Activated naive CD8-positive, alpha-beta T cell treated with anti-CD3 and anti-CD28 coated beads for 36 hours (primary cell): ENCODE data around the gene KLK14. TPM values are rescaled to one million over a fixed set of nuclear protein-coding genes. Genes with fewer than 3 reads are reported as not detected.
A peak's percentile ranks its signal among the peaks of the same experiment; 100 is the strongest.

Experiments used
- DNase-seq: peaks from one replicate; pipeline ENCODE4 v3.0.0; 2021
- H3K27ac Mint-ChIP-seq: one replicate; pipeline ENCODE4 v1.8.0; 2022; ENCODE audit warnings: mild to moderate bottlenecking, moderate library complexity, mixed read lengths
- H3K27me3 Mint-ChIP-seq: one replicate; pipeline ENCODE4 v1.8.0; 2022; ENCODE audit warnings: mild to moderate bottlenecking, mixed read lengths
- H3K36me3 Mint-ChIP-seq: one replicate; pipeline ENCODE4 v1.8.0; 2021; ENCODE audit warnings: mild to moderate bottlenecking, mixed read lengths
- H3K4me1 Mint-ChIP-seq: one replicate; pipeline ENCODE4 v1.8.0; 2021; ENCODE audit warnings: mixed read lengths
- H3K4me3 Mint-ChIP-seq: one replicate; pipeline ENCODE4 v1.8.0; 2022; ENCODE audit warnings: mild to moderate bottlenecking, moderate library complexity, mixed read lengths
- H3K9me3 Mint-ChIP-seq: one replicate; pipeline ENCODE4 v1.8.0; 2022; ENCODE audit warnings: mixed read lengths
- total RNA-seq, 2 experiments: library from RNA; stranded (reverse); gene quantifications; one replicate each; pipeline ENCODE4 v1.2.3, GENCODE V29; 2021

Gene KLK14
- total RNA-seq, 2 experiments from 2014 or later, result 0.30 to 0.31 TPM

GRCh38 chr19:51098365-51099046, 15.8 kb upstream of the KLK14 start:
- DNase-seq, result peak; percentile 48
- H3K4me1 Mint-ChIP-seq, result peaks cover 23% of the 10 kb centered on the region
- peaks cover 10% of the 10 kb centered on the region for H3K36me3 Mint-ChIP-seq
- H3K27ac Mint-ChIP-seq, result no peak overlapping the region
- H3K9me3 Mint-ChIP-seq, result no peaks in the 10 kb centered on the region
- no peak overlapping the region for H3K4me3 Mint-ChIP-seq
- H3K27me3 Mint-ChIP-seq, result no peaks in the 10 kb centered on the region

GRCh38 chr19:51097796-51098195, 15.1 kb upstream of the KLK14 start:
- H3K4me1 Mint-ChIP-seq, result peaks cover 23% of the 10 kb centered on the region
- H3K9me3 Mint-ChIP-seq, result no peaks in the 10 kb centered on the region
- no peak overlapping the region for H3K4me3 Mint-ChIP-seq
- peaks cover 9% of the 10 kb centered on the region for H3K36me3 Mint-ChIP-seq
- no peaks in the 10 kb centered on the region for H3K27me3 Mint-ChIP-seq
- DNase-seq, result no peak
- H3K27ac Mint-ChIP-seq, result peak overlapping the region; percentile 10

GRCh38 chr19:51097166-51097738, 14.6 kb upstream of the KLK14 start:
- peak; percentile 70 for DNase-seq
- Mint-ChIP-seq H3K9me3 (no peaks in the 10 kb centered on the region), H3K4me3 (no peak overlapping the region), H3K27ac (peak overlapping the region; percentile 1), H3K4me1 (peaks cover 19% of the 10 kb centered on the region), H3K36me3 (peaks cover 9% of the 10 kb centered on the region), H3K27me3 (no peaks in the 10 kb centered on the region)

- Mint-ChIP-seq H3K4me3 (no peak overlapping the region), H3K9me3 (no peaks in the 10 kb centered on the region), H3K4me1 (peaks cover 16% of the 10 kb centered on the region), H3K36me3 (peaks cover 9% of the 10 kb centered on the region), H3K27me3 (no peaks in the 10 kb centered on the region), H3K27ac (peak overlapping the region; percentile 1)
- DNase-seq, result no peak
These were observed 13.9 kb upstream of the KLK14 start for GRCh38 chr19:51096473-51097165.

- H3K4me1 Mint-ChIP-seq, result peaks cover 11% of the 10 kb centered on the region
- H3K36me3 Mint-ChIP-seq, result peaks cover 9% of the 10 kb centered on the region
- H3K4me3 Mint-ChIP-seq, result no peak overlapping the region
- no peaks in the 10 kb centered on the region for H3K27me3 Mint-ChIP-seq
- peak; percentile 22 for DNase-seq
- H3K9me3 Mint-ChIP-seq, result no peaks in the 10 kb centered on the region
- H3K27ac Mint-ChIP-seq, result no peak overlapping the region
These were observed 12.1 kb upstream of the KLK14 start for GRCh38 chr19:51094696-51095279.

- peaks cover 9% of the 10 kb centered on the region for H3K4me1 Mint-ChIP-seq
- no peak overlapping the region for H3K4me3 Mint-ChIP-seq
- H3K27ac Mint-ChIP-seq, result no peak overlapping the region
- no peaks in the 10 kb centered on the region for H3K27me3 Mint-ChIP-seq
- H3K36me3 Mint-ChIP-seq, result peaks cover 9% of the 10 kb centered on the region
- H3K9me3 Mint-ChIP-seq, result no peaks in the 10 kb centered on the region
- DNase-seq, result no peak
These were observed 11.0 kb upstream of the KLK14 start for GRCh38 chr19:51093510-51094345.

- DNase-seq, result no peak
- Mint-ChIP-seq H3K27ac (no peak overlapping the region), H3K27me3 (no peaks in the 10 kb centered on the region), H3K36me3 (peaks cover 9% of the 10 kb centered on the region), H3K4me1 (peaks cover 9% of the 10 kb centered on the region), H3K9me3 (no peaks in the 10 kb centered on the region), H3K4me3 (no peak overlapping the region)
These were observed 10.4 kb upstream of the KLK14 start for GRCh38 chr19:51093101-51093500.

- Mint-ChIP-seq H3K36me3 (peaks cover 8% of the 10 kb centered on the region), H3K9me3 (no peaks in the 10 kb centered on the region), H3K4me3 (no peak overlapping the region), H3K4me1 (peaks cover 6% of the 10 kb centered on the region), H3K27me3 (no peaks in the 10 kb centered on the region), H3K27ac (no peak overlapping the region)
- DNase-seq, result no peak
These were observed 9.5 kb upstream of the KLK14 start for GRCh38 chr19:51091895-51092873.

GRCh38 chr19:51091126-51091525, 8.4 kb upstream of the KLK14 start:
- no peak overlapping the region for H3K27ac Mint-ChIP-seq
- H3K36me3 Mint-ChIP-seq, result peaks cover 3% of the 10 kb centered on the region
- H3K4me1 Mint-ChIP-seq, result no peaks in the 10 kb centered on the region
- no peak overlapping the region for H3K4me3 Mint-ChIP-seq
- DNase-seq, result no peak
- no peaks in the 10 kb centered on the region for H3K9me3 Mint-ChIP-seq
- no peaks in the 10 kb centered on the region for H3K27me3 Mint-ChIP-seq

- H3K27me3 Mint-ChIP-seq, result no peaks in the 10 kb centered on the region
- no peak for DNase-seq
- H3K4me3 Mint-ChIP-seq, result no peak overlapping the region
- peaks cover 3% of the 10 kb centered on the region for H3K36me3 Mint-ChIP-seq
- H3K4me1 Mint-ChIP-seq, result no peaks in the 10 kb centered on the region
- no peaks in the 10 kb centered on the region for H3K9me3 Mint-ChIP-seq
- no peak overlapping the region for H3K27ac Mint-ChIP-seq
These were observed 7.8 kb upstream of the KLK14 start for GRCh38 chr19:51090471-51090870.

- Mint-ChIP-seq H3K4me3 (no peak overlapping the region), H3K4me1 (no peaks in the 10 kb centered on the region), H3K9me3 (no peaks in the 10 kb centered on the region), H3K36me3 (peaks cover 3% of the 10 kb centered on the region), H3K27ac (no peak overlapping the region), H3K27me3 (no peaks in the 10 kb centered on the region)
- no peak for DNase-seq
These were observed 7.1 kb upstream of the KLK14 start for GRCh38 chr19:51089786-51090185.

GRCh38 chr19:51086153-51086850, 3.6 kb upstream of the KLK14 start:
- no peaks in the 10 kb centered on the region for H3K4me1 Mint-ChIP-seq
- no peaks in the 10 kb centered on the region for H3K9me3 Mint-ChIP-seq
- H3K27ac Mint-ChIP-seq, result no peak overlapping the region
- H3K4me3 Mint-ChIP-seq, result no peak overlapping the region
- no peak for DNase-seq
- no peaks in the 10 kb centered on the region for H3K36me3 Mint-ChIP-seq
- peaks cover 7% of the 10 kb centered on the region for H3K27me3 Mint-ChIP-seq

GRCh38 chr19:51084505-51084904, 1.8 kb upstream of the KLK14 start:
- H3K27ac Mint-ChIP-seq, result no peak overlapping the region
- no peaks in the 10 kb centered on the region for H3K9me3 Mint-ChIP-seq

More at GRCh38 chr19:51084505-51084904, 1.8 kb upstream of the KLK14 start:
- H3K4me1 Mint-ChIP-seq, result no peaks in the 10 kb centered on the region
- H3K4me3 Mint-ChIP-seq, result no peak overlapping the region
- no peaks in the 10 kb centered on the region for H3K36me3 Mint-ChIP-seq
- peaks cover 7% of the 10 kb centered on the region for H3K27me3 Mint-ChIP-seq
- DNase-seq, result no peak
